Endothelial cell of hepatic sinusoid (primary cell): ENCODE measurements around the gene TCN2.
"Not testable (repeated sequence)": the region's sequence is repeated elsewhere in the genome, so short reads cannot be mapped to it uniquely, and the experiment has no call there.

ENCODE experiments used
- in situ Hi-C: cut with HindIII; loops from 2 replicates; pipeline ENCODE4 v1.10.0; 2017; ENCODE audit warnings: low sequenced_read_pairs

TCN2 gene

DNA sequence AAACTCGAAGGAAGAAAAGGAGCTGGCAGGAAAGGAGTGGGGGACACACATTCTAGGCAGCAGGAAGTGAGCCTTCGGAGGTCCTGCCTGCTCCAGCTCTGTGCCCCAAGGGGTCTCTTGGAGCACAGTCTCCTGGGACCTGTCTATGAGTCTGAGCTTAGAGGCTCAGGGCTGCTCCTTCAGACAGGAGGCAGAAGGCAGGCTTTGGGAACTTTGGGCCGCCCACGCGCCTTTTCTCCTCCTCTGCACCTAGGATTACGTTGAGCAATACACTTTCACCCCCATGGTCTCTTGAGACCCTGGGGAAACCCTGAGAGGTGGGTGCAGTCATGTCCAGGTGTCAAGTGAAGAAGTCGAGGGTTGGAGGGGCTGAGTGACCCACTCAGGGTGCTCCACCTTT is 965 bp downstream of the TCN2 start:
- in situ Hi-C loops: no loop called here

DNA sequence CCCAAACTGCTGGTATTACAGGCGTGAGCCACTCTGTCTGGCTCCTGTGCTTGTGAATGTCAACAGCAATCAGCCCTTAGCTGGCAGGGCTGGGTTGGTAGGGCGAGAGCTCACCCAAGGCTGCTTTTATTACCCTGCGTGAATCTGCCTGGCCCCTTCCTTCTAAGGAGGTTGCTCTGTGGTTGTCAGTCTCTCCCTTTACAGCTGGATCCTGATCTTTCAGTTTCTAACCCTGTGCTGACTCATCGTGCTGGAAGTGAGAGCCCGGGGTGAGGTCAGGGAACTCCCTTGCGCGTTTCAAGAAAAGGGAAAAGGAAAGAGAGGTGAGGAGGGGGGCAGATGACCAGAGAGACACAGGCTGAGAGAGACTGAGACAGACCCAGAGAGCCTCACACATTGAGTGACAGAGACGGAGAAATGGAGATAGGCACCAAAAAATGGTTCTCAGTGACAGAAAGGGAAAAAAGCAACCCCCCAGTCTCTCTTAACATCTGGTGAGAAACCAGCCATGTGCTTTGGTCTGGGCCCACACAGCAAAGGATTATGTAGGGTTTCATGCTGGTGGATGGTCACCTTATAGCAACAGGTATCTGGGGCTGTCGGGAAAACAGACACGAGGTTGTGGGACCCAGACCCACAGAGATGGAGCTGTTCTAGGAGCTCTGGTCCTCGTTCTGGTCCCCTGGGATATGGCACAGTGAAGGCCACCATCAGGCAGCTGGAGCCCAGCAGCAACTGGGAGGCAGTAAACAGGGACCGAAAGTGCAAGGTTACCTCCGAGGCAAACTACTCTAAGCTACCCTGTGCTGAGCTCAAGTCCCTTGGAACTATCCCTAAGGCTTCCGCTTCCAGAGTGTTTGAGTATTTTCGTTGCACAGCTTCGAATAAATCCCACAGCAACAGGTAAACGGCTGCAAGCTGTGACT is 2.5 kb downstream of the TCN2 start:
- in situ Hi-C loops: no loop called here

DNA sequence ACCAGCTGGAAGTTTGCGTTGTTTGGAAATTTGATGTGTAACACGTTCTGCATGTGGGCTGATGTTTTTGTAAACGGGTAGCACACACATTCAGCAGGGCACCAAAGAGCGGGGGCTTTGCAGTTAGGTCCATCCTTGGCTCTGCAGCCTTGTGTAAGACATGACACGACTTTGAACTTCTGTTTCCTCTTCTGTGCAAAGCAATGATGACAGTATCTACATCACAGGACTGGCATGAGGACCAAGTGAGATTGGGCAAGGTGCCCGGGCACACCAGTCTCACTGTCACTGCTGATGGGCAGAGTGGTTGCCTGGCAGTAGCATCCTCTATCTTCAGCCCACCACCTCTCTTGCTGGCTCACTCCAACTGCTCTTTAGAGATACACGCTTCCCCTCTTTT is 3.3 kb downstream of the TCN2 start:
- in situ Hi-C loops: no loop called here

DNA sequence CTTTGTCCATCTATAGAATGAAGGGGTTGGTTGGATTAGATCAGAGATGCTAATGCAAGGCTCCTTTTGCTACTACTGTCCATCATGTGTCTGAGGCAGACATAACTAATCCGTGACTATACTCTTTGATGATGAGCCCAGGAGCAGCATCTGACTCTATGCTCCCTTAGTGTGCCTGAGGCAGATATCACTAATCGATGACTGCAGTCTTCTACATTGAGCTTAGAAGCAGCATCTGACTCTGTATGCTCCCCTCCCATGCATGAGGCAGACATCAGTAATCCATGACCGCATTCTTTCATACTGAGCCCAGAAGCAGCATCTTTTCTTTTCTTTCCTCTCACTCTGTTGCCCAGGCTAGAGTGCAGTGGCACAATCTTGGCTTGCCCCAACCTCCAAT is 4.2 kb downstream of the TCN2 start:
- in situ Hi-C loops: no loop called here

DNA sequence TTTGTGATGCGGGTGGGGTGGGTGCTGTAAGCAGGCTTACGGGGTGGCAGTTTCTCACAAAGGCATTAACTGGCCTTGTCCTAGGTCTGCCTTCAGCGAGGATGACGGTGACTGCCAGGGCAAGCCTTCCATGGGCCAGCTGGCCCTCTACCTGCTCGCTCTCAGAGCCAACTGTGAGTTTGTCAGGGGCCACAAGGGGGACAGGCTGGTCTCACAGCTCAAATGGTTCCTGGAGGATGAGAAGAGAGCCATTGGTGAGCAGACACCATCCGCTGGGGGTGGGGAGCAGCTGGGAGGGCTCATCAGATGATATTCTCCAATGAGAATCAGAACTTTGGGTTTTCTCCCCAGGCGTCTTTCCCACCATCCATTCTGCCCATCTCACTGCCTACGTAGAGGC is 5.8 kb downstream of the TCN2 start:
- in situ Hi-C loops: no loop called here

DNA sequence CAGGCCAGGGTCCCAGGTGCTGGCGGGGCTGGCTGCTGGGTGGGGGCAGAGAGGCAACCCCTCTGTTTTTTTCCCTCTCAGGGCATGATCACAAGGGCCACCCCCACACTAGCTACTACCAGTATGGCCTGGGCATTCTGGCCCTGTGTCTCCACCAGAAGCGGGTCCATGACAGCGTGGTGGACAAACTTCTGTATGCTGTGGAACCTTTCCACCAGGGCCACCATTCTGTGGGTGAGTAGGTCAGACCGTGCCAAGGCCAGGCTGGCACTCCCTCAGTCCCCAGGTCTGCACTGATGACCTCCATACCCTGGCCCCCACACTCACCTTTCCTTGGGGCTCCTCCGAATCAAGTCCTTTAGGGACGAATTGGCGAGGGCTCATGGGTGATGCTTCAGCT is 7.3 kb downstream of the TCN2 start:
- in situ Hi-C loops: no loop called here

DNA sequence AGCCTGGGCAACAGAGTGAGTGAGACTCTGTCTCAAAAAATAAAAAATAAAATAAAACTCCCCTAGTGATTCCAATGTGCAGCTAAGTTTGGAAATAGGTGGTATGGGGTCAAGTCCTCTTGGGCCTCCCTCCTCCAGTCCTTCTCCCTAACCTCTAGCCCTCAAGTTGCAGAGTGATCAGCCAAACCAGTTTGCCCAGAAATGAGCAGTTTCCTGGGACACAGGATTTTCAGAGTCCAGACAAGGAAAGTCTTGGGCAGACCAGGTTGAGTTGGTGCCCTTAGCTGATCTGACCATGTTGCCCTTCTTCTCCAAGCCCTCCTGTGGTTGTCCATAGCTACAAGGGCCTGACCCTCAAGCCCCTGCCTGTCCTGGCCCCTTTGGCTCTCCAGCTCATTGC is 7.9 kb downstream of the TCN2 start:
- in situ Hi-C loops: no loop called here

DNA sequence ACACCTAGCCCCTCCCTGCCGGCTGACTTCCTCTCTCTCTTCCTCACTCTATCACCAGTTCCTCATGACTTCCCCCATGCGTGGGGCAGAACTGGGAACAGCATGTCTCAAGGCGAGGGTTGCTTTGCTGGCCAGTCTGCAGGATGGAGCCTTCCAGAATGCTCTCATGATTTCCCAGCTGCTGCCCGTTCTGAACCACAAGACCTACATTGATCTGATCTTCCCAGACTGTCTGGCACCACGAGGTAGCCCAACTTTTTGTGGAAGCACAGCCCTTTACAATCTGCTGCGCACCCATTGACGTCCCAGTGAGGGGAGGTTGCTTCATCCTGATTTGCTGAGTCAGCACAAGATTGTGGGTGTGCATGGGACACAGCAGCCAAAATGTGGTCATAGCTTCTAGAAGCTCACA is 8.6 kb downstream of the TCN2 start:
- in situ Hi-C loops: no loop called here

DNA sequence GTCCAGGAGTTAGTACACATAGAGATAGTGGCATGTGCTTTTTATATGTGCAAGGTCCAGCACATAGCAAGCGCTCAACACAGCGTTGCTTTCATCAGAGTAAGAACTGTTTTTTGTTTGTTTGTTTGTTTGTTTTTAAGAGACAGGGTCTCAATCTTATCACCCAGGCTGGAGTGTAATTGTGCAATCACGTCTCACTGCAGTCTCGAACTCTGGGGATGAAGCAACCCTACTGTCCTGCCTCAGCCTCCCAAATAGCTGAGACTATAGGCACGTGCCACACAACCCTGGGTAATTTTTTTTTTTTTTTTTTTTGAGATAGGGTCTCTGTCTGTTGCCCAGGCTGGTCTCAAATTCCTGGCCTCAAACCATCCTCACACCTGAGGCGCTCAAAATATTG is 10.8 kb downstream of the TCN2 start:
- in situ Hi-C loops: no loop called here

DNA sequence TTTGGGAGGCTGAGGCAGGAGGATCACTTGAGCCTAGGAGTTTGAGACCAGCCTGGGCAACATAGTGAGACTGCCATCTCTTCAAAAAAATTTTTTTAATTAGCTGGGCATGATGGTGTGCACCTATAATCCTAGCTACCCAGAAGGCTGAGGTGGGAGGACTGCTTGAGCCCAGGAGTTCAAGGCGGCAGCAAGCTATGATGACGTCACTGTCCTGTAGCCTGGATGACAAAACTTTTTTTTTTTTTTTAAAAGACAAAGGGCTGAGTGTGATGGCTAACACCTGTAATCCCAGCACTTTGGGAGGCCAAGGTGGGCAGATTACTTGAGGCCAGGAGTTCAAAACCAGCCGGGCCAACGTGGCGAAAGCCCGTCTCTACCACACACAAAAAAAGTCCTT is 12.9 kb downstream of the TCN2 start:
- in situ Hi-C loops: not testable (repeated sequence)

DNA sequence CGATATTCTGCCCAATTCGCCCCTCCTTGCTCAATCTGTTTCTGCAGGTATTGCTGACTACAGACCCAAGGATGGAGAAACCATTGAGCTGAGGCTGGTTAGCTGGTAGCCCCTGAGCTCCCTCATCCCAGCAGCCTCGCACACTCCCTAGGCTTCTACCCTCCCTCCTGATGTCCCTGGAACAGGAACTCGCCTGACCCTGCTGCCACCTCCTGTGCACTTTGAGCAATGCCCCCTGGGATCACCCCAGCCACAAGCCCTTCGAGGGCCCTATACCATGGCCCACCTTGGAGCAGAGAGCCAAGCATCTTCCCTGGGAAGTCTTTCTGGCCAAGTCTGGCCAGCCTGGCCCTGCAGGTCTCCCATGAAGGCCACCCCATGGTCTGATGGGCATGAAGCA is 19.4 kb downstream of the TCN2 start:
- in situ Hi-C loops: no loop called here

DNA sequence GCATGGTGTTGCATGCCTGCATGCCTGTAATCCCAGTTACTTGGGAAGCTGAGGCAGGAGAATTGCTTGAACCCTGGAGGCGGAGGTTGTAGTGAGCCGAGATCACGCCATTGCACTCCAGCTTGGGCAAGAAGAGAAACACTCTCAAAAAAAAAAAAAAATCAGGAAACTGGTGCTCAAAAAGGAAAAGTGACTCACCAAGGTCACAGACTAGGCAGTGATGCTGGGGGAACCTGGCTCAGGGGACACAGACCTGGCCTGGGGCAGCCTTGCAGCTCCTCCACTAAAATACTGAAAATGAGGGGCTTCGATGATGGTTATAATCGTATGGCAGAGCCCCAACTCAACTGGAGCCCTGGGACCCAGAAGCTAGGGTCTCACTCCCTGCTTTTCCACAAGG is 20.5 kb downstream of the TCN2 start:
- in situ Hi-C loops: no loop called here

DNA sequence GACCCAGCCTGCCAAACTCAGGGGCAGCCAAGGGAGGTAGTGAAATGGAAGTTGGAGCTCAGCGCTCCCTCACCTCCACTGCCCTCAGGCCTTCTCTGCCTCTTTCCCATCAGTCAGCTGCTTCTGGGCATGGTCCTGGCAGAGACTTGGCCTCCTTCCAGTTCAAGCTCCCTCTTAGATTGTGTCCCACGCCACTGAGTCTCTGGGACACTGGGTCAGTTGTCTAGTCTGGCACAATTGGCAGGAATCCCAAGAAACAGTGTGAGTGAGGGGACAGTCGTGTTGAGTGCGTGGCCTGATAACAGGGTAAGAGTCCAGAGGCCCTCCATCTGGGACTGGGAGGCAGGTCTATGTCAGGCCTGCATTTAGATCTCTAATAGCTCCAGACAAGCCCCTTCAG is 21.5 kb downstream of the TCN2 start:
- in situ Hi-C loops: no loop called here

DNA sequence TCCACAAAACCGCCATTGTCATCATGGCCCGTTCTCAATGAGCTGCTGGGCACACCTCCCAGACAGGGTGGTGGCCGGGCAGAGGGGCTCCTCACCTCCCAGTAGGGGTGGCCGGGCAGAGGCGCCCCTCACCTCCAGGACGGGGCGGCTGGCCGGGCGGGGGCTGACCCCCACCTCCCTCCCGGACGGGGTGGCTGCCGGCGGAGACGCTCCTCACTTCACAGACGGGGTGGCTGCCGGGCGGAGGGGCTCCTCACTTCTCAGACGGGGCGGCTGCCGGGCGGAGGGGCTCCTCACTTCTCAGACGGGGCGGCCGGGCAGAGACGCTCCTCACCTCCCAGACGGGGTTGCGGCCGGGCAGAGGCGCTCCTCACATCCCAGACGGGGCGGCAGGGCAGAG is 24.5 kb downstream of the TCN2 start:
- in situ Hi-C loops: not testable (repeated sequence)

DNA sequence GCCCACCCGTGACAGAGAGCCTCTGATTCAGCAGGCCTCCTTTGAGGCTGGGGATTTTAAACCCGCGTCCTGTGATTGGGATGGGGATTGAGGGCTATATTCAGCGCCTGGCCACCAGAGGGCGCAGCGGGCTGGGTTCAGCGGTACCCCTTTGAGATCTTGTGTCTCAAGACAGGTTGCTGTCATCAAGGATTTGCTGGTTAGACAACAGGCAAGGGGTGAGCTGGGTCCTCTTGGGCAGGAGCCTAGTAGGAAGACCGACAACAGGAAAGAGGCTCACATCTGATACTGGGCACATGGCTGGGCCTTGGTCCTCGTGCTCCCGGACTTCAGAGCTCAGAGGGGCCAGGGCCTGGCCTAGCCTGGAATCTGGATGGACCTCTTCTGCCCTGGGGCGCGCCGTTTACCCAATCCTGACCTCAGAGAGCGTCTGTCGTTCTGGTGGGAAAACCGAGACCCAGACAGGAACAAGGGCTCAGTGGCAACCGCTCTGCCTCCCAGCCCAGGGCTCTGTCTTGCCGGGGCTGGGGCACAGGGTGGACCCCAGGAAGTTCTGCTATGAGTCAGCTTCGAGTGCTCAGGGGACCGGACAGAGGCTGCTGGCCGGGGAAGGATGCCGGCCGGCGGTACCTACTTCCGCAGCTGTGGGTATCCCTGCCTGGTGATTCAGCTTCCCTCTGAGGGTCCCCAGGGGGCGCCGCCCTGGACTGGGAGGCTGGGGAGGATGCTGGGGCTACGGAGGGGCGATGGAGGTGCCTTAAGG is 27.7 kb downstream of the TCN2 start:
- in situ Hi-C loops: no loop called here

DNA sequence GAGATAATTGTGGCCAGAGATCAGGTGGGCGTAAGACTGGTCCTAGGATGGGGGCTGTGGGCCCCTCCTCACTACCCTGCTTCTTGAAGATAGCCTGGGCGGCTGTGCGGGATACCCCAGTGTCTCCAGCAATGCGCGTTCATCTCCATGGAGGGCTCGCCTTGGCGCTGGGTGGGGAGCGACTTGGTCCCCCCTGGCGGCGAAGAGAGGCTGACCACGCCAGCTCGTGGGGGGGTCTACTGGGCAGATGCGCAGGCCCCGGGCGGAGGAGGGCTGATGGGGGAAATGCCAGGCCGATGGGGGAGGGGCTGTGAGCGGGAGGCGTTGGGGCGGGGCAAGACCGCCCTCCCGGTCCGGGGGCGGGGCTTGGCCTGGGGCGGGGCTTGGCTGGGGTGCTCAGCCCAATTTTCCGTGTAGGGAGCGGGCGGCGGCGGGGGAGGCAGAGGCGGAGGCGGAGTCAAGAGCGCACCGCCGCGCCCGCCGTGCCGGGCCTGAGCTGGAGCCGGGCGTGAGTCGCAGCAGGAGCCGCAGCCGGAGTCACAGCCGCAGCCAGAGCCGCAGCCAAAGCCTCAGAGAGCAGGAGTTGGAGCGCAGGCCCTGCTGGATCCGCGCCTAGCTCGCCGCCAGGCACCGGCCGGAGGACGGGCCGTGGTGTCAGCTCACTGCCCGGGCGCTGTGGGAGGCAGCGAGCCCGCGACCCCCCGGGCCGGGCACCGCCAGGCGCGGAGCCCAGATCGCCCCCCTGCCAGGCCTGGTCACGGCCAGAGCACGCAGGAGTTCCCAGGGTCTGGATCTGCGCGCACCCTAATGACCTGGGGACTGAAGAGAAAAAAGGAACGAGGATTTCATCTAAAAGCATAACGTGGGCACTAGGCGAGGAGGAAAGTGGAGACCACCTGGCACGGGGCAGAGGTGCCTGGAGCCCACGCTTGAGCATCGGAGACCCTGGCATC is 28.6 kb downstream of the TCN2 start, which contains the start of gene SLC35E4:
TSS of gene SLC35E4 (plus strand) at position 509 of the 953 bp plus-strand sequence. CDS start 670 bp downstream, outside the sequence.
- in situ Hi-C loops: no loop called here

DNA sequence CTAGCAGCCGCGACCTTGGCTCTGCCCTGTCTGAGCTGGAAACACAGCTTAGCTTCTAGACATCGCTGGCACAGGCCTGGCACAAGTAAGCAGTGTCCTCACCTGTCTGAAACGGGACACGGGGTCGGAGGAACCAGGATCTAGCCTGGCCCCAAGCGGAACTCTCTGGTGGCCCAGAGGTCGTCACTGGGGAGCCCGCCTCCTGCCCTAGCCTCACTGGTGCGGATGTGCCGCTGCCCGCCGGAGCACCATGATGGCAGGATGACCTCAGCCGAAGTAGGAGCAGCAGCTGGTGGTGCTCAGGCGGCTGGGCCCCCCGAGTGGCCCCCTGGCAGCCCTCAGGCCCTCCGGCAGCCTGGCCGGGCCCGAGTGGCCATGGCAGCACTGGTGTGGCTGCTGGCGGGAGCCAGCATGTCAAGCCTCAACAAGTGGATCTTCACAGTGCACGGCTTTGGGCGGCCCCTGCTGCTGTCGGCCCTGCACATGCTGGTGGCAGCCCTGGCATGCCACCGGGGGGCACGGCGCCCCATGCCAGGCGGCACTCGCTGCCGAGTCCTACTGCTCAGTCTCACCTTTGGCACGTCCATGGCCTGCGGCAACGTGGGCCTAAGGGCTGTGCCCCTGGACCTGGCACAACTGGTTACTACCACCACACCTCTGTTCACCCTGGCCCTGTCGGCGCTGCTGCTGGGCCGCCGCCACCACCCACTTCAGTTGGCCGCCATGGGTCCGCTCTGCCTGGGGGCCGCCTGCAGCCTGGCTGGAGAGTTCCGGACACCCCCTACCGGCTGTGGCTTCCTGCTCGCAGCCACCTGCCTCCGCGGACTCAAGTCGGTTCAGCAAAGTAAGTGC is 29.5 kb downstream of the TCN2 start:
- in situ Hi-C loops: no loop called here

DNA sequence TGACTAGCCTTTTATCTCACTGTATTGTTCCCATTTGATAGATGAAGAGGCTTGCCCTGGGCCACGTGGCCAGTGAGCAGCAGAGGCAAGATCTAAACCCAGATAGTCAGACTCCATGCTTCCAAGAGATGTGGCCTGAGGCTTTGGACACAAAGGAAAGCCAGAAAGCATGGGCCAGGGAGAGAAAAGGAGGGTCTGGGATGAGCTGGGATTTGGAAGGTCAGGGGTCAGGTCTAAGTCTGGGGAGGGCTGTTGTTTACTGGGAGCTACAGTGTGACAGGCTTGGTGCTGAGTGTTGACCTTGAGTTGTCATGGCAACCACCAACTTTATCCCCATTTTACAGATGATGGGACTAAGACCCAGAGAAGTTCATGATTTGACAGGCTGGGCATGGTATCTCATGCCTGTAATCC is 30.7 kb downstream of the TCN2 start:
- in situ Hi-C loops: no loop called here

DNA sequence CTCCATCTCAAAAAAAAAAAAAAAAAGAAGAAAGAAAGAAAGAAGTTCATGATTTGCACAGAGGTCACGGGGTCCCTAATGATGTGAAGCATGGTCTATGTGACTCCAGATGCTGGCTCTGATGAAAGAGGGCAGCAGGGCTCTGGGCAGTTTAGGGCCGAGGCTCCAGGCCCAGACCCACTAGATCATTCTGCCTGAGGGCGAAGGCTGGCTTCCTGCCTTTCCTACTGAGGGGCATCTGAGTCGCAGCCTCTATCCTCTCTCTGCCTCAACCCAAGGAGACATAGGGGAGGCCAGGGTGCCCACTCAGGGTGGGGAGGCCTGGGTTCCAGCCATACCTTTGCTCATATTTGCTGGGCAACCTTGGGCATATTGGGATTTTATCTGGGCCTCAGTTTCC is 33.4 kb downstream of the TCN2 start:
- in situ Hi-C loops: no loop called here

DNA sequence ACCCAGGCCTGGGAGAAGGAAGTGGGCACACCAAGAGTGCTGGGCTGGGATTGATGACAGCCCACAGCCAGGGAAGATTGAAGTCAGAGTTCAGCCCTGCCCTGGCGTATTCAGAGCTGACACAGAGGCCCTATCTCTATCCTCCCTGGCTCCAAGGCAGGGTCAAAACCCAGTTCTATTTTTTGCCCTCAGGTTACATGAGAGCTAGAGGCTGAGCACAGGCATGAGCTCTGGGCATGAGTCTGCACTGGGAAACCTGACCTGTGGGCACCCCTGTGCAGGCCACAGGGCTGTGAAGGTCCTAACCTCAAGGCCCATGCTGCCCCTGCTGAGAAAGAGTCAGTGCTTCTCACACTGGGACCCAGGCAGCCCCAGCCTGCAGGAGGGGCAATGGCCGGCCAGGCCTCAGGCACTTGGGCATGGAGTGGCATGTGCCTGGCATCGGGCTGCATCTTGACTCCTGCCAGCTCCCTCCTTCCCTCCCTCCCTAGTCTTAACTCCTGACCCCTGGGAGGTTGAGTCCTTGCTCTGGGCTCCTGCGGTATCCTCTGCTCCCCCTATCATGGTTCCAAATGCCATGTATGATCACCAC is 34.0 kb downstream of the TCN2 start:
- in situ Hi-C loops: no loop called here
